H1 (cell line): ENCODE measurements around the gene UPF1. TPM values are rescaled to one million over a fixed set of nuclear protein-coding genes. Genes with fewer than 3 reads are reported as not detected.

ENCODE experiments used
- CTCF ChIA-PET: fragments of 300-600 bp; sonication (Branson Sonifier 250); formaldehyde crosslinking; loops from one replicate; lab custom pipeline; 2021; ENCODE audit not compliant: partially characterized antibody; lab: Charles Lee
- POLR2A ChIA-PET: fragments of 300-600 bp; sonication (Branson Sonifier 250); formaldehyde crosslinking; loops from one replicate; lab custom pipeline; 2021; ENCODE audit warnings: inconsistent platforms; ENCODE audit not compliant: partially characterized antibody; lab: Charles Lee
- DNase-seq, 2 experiments: peaks; one replicate each; pipeline versions ENCODE4 v3.0.0 to v3.0.0-alpha.2; 2010 to 2022; ENCODE audit warnings: low spot score in 2 of 2, low read depth in 1 of 2, mixed read lengths in 1 of 2
- FAIRE-seq: peaks from 2 replicates; lab custom pipeline; 2011; peaks lifted over from hg19 to GRCh38; lab: Jason Lieb, UNC
- H2AFZ ChIP-seq: 2 replicates; pipeline ENCODE4 v1.8.1; 2012; ENCODE audit warnings: low read length, inconsistent platforms
- H2AK5ac ChIP-seq: 2 replicates; pipeline ENCODE4 v1.6.1; 2013; ENCODE audit warnings: low read depth, low read length
- H2BK120ac ChIP-seq: replicated peaks from 2 replicates; pipeline ENCODE3; 2013; ENCODE audit warnings: low read depth, low read length, inconsistent platforms
- H2BK12ac ChIP-seq: 2 replicates; pipeline ENCODE4 v1.6.1; 2013; ENCODE audit warnings: low read depth, low read length
- H2BK15ac ChIP-seq: 2 replicates; pipeline ENCODE4 v1.6.1; 2013; ENCODE audit warnings: low read length
- H2BK20ac ChIP-seq: 2 replicates; pipeline ENCODE4 v1.6.1; 2013; ENCODE audit warnings: low read length
- H2BK5ac ChIP-seq: 2 replicates; pipeline ENCODE4 v1.6.1; 2013; ENCODE audit warnings: low read depth, low read length
- H3K14ac ChIP-seq: 2 replicates; pipeline ENCODE4 v1.6.1; 2013; ENCODE audit warnings: inconsistent platforms; ENCODE audit not compliant: insufficient read length
- H3K18ac ChIP-seq: 2 replicates; pipeline ENCODE4 v1.6.1; 2013; ENCODE audit warnings: low read length; ENCODE audit errors: extremely low read depth
- H3K23ac ChIP-seq: 2 replicates; pipeline ENCODE4 v1.6.1; 2013; ENCODE audit warnings: inconsistent platforms; ENCODE audit not compliant: insufficient read length
- H3K23me2 ChIP-seq: 2 replicates; pipeline ENCODE4 v1.6.1; 2013; ENCODE audit warnings: low read depth, low read length
- H3K27ac ChIP-seq: 2 replicates; pipeline ENCODE4 v1.6.1; 2011; ENCODE audit warnings: low read depth, low read length, inconsistent platforms
- H3K27me3 ChIP-seq, 4 experiments: replicated peaks in 1 of 4; 1 replicate in 1 of 4; 2 replicates in 3 of 4; pipeline versions ENCODE4 v1.6.1 to v1.8.1; 2011 to 2013; ENCODE audit warnings: low read length in 3 of 4, mild to moderate bottlenecking in 3 of 4, inconsistent platforms in 2 of 4, mixed read lengths in 2 of 4, moderate library complexity in 1 of 4; ENCODE audit not compliant: control insufficient read depth in 3 of 4, insufficient read depth in 3 of 4; ENCODE audit errors: extremely low read depth in 1 of 4
- H3K36me3 ChIP-seq, 4 experiments: 2 replicates each; pipeline versions ENCODE4 v1.6.1 to v1.8.1; 2011 to 2013; ENCODE audit warnings: mild to moderate bottlenecking in 4 of 4, low read length in 3 of 4, moderate library complexity in 2 of 4, control low read depth in 1 of 4, inconsistent platforms in 1 of 4; ENCODE audit not compliant: insufficient read depth in 4 of 4, control insufficient read depth in 2 of 4
- H3K4ac ChIP-seq: replicated peaks from 2 replicates; pipeline ENCODE3; 2013; ENCODE audit warnings: low read length, low read depth, mixed read lengths, inconsistent platforms; ENCODE audit not compliant: insufficient read length
- H3K4me1 ChIP-seq, 4 experiments: replicated peaks in 1 of 4; 1 replicate in 1 of 4; 2 replicates in 3 of 4; pipeline versions ENCODE4 v1.6.1 to v1.8.1; 2011 to 2013; ENCODE audit warnings: low read length in 3 of 4, inconsistent platforms in 2 of 4, mixed read lengths in 1 of 4; ENCODE audit not compliant: insufficient read depth in 4 of 4, control insufficient read depth in 3 of 4
- H3K4me2 ChIP-seq, 2 experiments: 2 replicates each; pipeline versions ENCODE4 v1.6.1 to v1.8.1; 2011 to 2013; ENCODE audit warnings: low read depth in 2 of 2, low read length in 2 of 2, control low read depth in 1 of 2, inconsistent platforms in 1 of 2, mild to moderate bottlenecking in 1 of 2; ENCODE audit not compliant: insufficient read depth in 1 of 2
- H3K4me3 ChIP-seq, 4 experiments: fragments of 200-600, 300-600 bp in 1 of 4; sonication (generic), shearing (Covaris generic), sonication (Bioruptor Twin) in 1 of 4; 2 replicates each; pipeline versions ENCODE4 v1.5.1 to v1.8.1; 2011 to 2016; ENCODE audit warnings: low read length in 4 of 4, low read depth in 3 of 4, control low read depth in 2 of 4, inconsistent platforms in 2 of 4, mild to moderate bottlenecking in 2 of 4, mixed read lengths in 1 of 4, moderate library complexity in 1 of 4; ENCODE audit not compliant: insufficient read depth in 2 of 4; ENCODE audit errors: extremely low read depth in 1 of 4
- H3K56ac ChIP-seq: replicated peaks from 2 replicates; pipeline ENCODE3; 2013; ENCODE audit warnings: low read depth, mild to moderate bottlenecking, mixed read lengths, low read length, inconsistent platforms; ENCODE audit not compliant: insufficient read length
- H3K79me1 ChIP-seq: 2 replicates; pipeline ENCODE4 v1.6.1; 2013; ENCODE audit warnings: low read depth, low read length, control low read depth
- H3K79me2 ChIP-seq, 2 experiments: 2 replicates each; pipeline versions ENCODE4 v1.6.1 to v1.8.1; 2012 to 2013; ENCODE audit warnings: low read length in 2 of 2, mild to moderate bottlenecking in 2 of 2, inconsistent platforms in 1 of 2; ENCODE audit not compliant: insufficient read depth in 2 of 2, control insufficient read depth in 1 of 2
- H3K9ac ChIP-seq, 4 experiments: replicated peaks in 1 of 4; 1 replicate in 1 of 4; 2 replicates in 3 of 4; pipeline versions ENCODE4 v1.6.1 to v1.8.1; 2011 to 2013; ENCODE audit warnings: low read depth in 3 of 4, low read length in 3 of 4, control low read depth in 2 of 4, mild to moderate bottlenecking in 2 of 4, moderate library complexity in 2 of 4, inconsistent platforms in 1 of 4; ENCODE audit errors: extremely low read depth in 1 of 4
- H3K9me3 ChIP-seq, 2 experiments: 2 replicates each; pipeline versions ENCODE4 v1.6.1 to v1.8.1; 2012 to 2013; ENCODE audit warnings: mild to moderate bottlenecking in 2 of 2, moderate library complexity in 2 of 2, control low read depth in 1 of 2, inconsistent platforms in 1 of 2, low read depth in 1 of 2, low read length in 1 of 2, mixed read lengths in 1 of 2; ENCODE audit not compliant: insufficient read depth in 2 of 2
- H4K20me1 ChIP-seq, 2 experiments: replicated peaks in 1 of 2; 2 replicates each; pipeline versions ENCODE3 to v1.8.1; 2011 to 2013; ENCODE audit warnings: inconsistent platforms in 2 of 2, low read length in 2 of 2, mild to moderate bottlenecking in 1 of 2; ENCODE audit not compliant: insufficient read depth in 2 of 2, control insufficient read depth in 1 of 2
- H4K5ac ChIP-seq: 2 replicates; pipeline ENCODE4 v1.6.1; 2013; ENCODE audit warnings: low read length, low read depth, mixed read lengths, inconsistent platforms; ENCODE audit not compliant: insufficient read length
- H4K8ac ChIP-seq: 2 replicates; pipeline ENCODE4 v1.8.0; 2013; ENCODE audit warnings: mild to moderate bottlenecking, moderate library complexity, low read length, inconsistent platforms; ENCODE audit not compliant: insufficient read depth; ENCODE audit errors: extremely low read depth
- H4K91ac ChIP-seq: replicated peaks from 2 replicates; pipeline ENCODE3; 2013; ENCODE audit warnings: low read length, mixed read lengths, inconsistent platforms; ENCODE audit not compliant: insufficient read length
- ASH2L ChIP-seq: fragments of 200-600, 300-600 bp; sonication (generic); IDR thresholded peaks from one replicate; pipeline ENCODE4 v1.7.1; 2017; ENCODE audit warnings: low read length
- CEBPB ChIP-seq: IDR thresholded peaks from 2 replicates; pipeline ENCODE4 v1.6.1; 2012; ENCODE audit warnings: low read depth, low read length
- RAD21 ChIP-seq, 2 experiments: IDR thresholded peaks in 1 of 2; conservative IDR thresholded peaks in 1 of 2; 2 replicates each; pipeline ENCODE4 v1.6.1; 2011; ENCODE audit warnings: low read depth in 2 of 2, low read length in 2 of 2, improper control_type of control experiment in 1 of 2, inconsistent platforms in 1 of 2, mild to moderate bottlenecking in 1 of 2, moderate library complexity in 1 of 2
- RBBP5 ChIP-seq: IDR thresholded peaks from 2 replicates; pipeline ENCODE4 v1.7.1; 2012; ENCODE audit warnings: low read depth, mild to moderate bottlenecking, inconsistent platforms, low read length, moderate library complexity, borderline replicate concordance
- SIN3A ChIP-seq, 2 experiments: IDR thresholded peaks in 1 of 2; conservative IDR thresholded peaks in 1 of 2; 2 replicates each; pipeline ENCODE4 v1.6.1; 2011 to 2012; ENCODE audit warnings: low read length in 2 of 2, improper control_type of control experiment in 1 of 2, low read depth in 1 of 2, mild to moderate bottlenecking in 1 of 2
- SIRT6 ChIP-seq: IDR thresholded peaks from one replicate; pipeline ENCODE4 v1.7.1; 2012; ENCODE audit warnings: low read length, inconsistent platforms
- SP2 ChIP-seq: IDR thresholded peaks from 2 replicates; pipeline ENCODE4 v1.6.1; 2012; ENCODE audit warnings: mild to moderate bottlenecking, low read length, inconsistent platforms
- TAF1 ChIP-seq: IDR thresholded peaks from 2 replicates; pipeline ENCODE4 v1.6.1; 2011; ENCODE audit warnings: mild to moderate bottlenecking, low read depth, low read length
- WGBS, 2 experiments: shearing (Covaris generic) in 1 of 2; methylation state at CpG; one replicate each; pipeline versions ENCODE4 v1.1.6 to v1.1.7; 2013 to 2015; ENCODE audit warnings: low lambda C conversion rate in 2 of 2, mixed read lengths in 2 of 2, inconsistent platforms in 1 of 2, low coverage in 1 of 2, missing lambda C conversion rate in 1 of 2; ENCODE audit not compliant: insufficient replicate concordance in 2 of 2, insufficient coverage in 1 of 2, insufficient read length in 1 of 2; ENCODE audit errors: extremely low coverage in 1 of 2, missing lambda C conversion rate in 1 of 2; 5-methylcytosine and 5-hydroxymethylcytosine counted together
- polyA plus RNA-seq, 7 experiments: library from polyadenylated mRNA; depleted of rRNA in 3 of 7; stranded (reverse) in 5 of 7; unstranded in 2 of 7; fragments of >200 nt in 5 of 7; fragments of 200-250 nt in 2 of 7; gene quantifications; 1 replicate in 5 of 7; 2 replicates in 1 of 7; 4 replicates in 1 of 7; pipeline versions ENCODE4 v1.2.1 to v1.2.3, GENCODE V29; 2011 to 2013; ENCODE audit warnings: missing spikeins in 2 of 7, mixed read lengths in 2 of 7
- total RNA-seq: library from RNA; stranded (reverse); fragmentation: NEBNext Ultra II Directional; extraction: Animal tissue kit (Norgen Biotek cat#: 25700); gene quantifications from 2 replicates; pipeline ENCODE4 v1.2.1, GENCODE V29; 2021

The UPF1 gene
- total and polyA plus RNA-seq, 2 of the 8 experiments (the other 6 are each of a cell fraction or from before 2014, with no cell fraction given) = 46.4 to 62.0 TPM

DNA sequence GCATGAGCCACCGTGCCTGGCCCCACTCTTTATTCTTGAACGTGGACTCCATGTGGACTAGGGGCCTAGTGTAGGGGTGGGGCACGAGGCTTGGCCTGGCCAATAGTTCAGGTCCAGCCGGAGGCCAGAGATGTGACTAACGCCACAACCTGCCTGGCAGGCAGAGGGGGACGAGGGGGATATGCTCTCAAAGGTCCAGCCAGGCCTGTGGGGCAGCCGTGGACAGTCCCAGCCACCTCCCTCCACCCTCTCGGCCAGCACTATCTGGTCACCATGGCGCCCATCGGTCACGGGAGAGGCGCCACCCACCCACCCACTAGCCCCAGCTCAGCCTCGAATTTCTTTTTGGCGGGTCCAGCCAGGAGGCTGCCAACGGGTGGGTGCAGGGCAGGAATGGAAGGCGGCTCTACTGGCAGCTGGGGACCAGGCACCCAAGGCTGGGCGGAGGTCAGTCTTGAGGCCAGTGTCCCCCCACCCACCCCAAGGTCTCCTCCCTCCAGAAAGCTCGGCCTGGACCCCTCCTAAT, 66.4 kb downstream of the UPF1 start:
- Histone ChIP-seq H3K9ac (no peak overlapping the region), H3K4ac (no peak overlapping the region), H3K23ac (no peak overlapping the region), H3K4me2 (no peak overlapping the region), H2AFZ (no peak overlapping the region), H3K56ac (no peak overlapping the region), H3K79me2 (no peaks in the 10 kb centered on the region), H3K36me3 (peaks cover 0 to 7% (median 0%) of the 10 kb centered on the region in 4 experiments; a peak in 1 of 8 replicates), H2BK15ac (no peak overlapping the region; the same call in 1 of the 2 replicates), H2AK5ac (no peak overlapping the region), H4K8ac (no peak overlapping the region), H3K23me2 (peaks cover 6% of the 10 kb centered on the region; the same call in 1 of the 2 replicates), H3K14ac (no peak overlapping the region)
- ChIA-PET CTCF (interaction anchor here (0.9 to 1.8 kb wide), 4 partner anchors 20 to 88 kb away, joined by 3 to 9 read pairs (median 4); no protein-coding TSS in a partner anchor), POLR2A (interaction anchor here (0.6 to 2.3 kb wide), 10 partner anchors 9 to 93 kb away, joined by 3 to 7 read pairs (median 3); partner anchors contain the start of genes COPE and DDX49)
- DNase-seq (no peak), FAIRE-seq (no peak)
- TF ChIP-seq SIRT6 (no peak), TAF1 (no peak), SIN3A (conservative IDR thresholded peaks at IDR 0.05 in 1 of 2, IDR thresholded peaks at IDR 0.05 in 1 of 2; ENCODE audit: low read depth in 1 of 2, low read length in 2 of 2) (no peak), SP2 (no peak), ASH2L (no peak), CEBPB (no peak), RBBP5 (no peak), RAD21 (IDR thresholded peaks at IDR 0.05 in 1 of 2, conservative IDR thresholded peaks at IDR 0.05 in 1 of 2; ENCODE audit: low read depth in 2 of 2, low read length in 2 of 2) (no peak)
- TF ChIP-seq, all 59 proteins: peak for 0
- Histone ChIP-seq H3K27me3 (peaks cover 0 to 13% (median 7%) of the 10 kb centered on the region in 4 experiments; a peak in 4 of 7 replicates), H2BK5ac (no peak overlapping the region), H3K4me1 (peaks cover 0 to 13% (median 5%) of the 10 kb centered on the region in 4 experiments; a peak in 5 of 7 replicates), H2BK12ac (no peak overlapping the region), H3K9me3 (no peaks in the 10 kb centered on the region), H4K91ac (no peak overlapping the region), H4K20me1 (peaks cover 6 to 11% of the 10 kb centered on the region in 2 experiments), H3K4me3 (no peak overlapping the region), H2BK20ac (no peak overlapping the region), H3K79me1 (no peaks in the 10 kb centered on the region), H3K18ac (no peak overlapping the region), H2BK120ac (no peak overlapping the region), H4K5ac (no peak overlapping the region), H3K27ac (no peak overlapping the region)
- WGBS, 2 experiments = 96% methylated on average over 5 of the region's 18 CpGs; no CpG with 5 or more reads in 1 of the 2 experiments
